HepG2 (cell line): ENCODE data around the gene PIGL. TPM values are rescaled to one million over a fixed set of nuclear protein-coding genes. Genes with fewer than 3 reads are reported as not detected.

Experiments
- CTCF ChIP-seq: sonication (generic); formaldehyde crosslinking; IDR thresholded peaks from 2 replicates; pipeline ENCODE4 v1.5.0; 2020; ENCODE audit warnings: mild to moderate bottlenecking, missing genetic modification reagents, moderate library complexity
- GMEB1 ChIP-seq: sonication (generic); formaldehyde crosslinking; IDR thresholded peaks from 2 replicates; pipeline ENCODE4 v1.5.1; 2020; ENCODE audit warnings: missing genetic modification reagents, mild to moderate bottlenecking, borderline replicate concordance
- HIVEP1 ChIP-seq: sonication (generic); formaldehyde crosslinking; IDR thresholded peaks from 2 replicates; pipeline ENCODE4 v1.4.0; 2020; ENCODE audit warnings: mild to moderate bottlenecking, missing genetic modification reagents
- KDM2A ChIP-seq: sonication (generic); formaldehyde crosslinking; IDR thresholded peaks from 2 replicates; pipeline ENCODE4 v1.4.0; 2020; ENCODE audit warnings: low read depth, missing genetic modification reagents, borderline replicate concordance
- NBN ChIP-seq: fragments of 450-650 bp; conservative IDR thresholded peaks from 2 replicates; pipeline ENCODE4 v1.6.1; 2017
- PITX1 ChIP-seq: sonication (generic); formaldehyde crosslinking; IDR thresholded peaks from 2 replicates; pipeline ENCODE4 v1.5.1; 2020; ENCODE audit warnings: mild to moderate bottlenecking, missing genetic modification reagents
- RERE ChIP-seq: IDR thresholded peaks from 2 replicates; pipeline ENCODE4 v1.6.1; 2016; ENCODE audit warnings: low read depth, missing genetic modification reagents, missing compliant biosample characterization
- WIZ ChIP-seq: sonication (generic); formaldehyde crosslinking; IDR thresholded peaks from 2 replicates; pipeline ENCODE4 v1.5.1; 2020; ENCODE audit warnings: mild to moderate bottlenecking, missing genetic modification reagents
- ZMAT3 ChIP-seq: sonication (generic); formaldehyde crosslinking; conservative IDR thresholded peaks from 2 replicates; pipeline ENCODE4 v1.7.0; 2021; ENCODE audit warnings: missing genetic modification reagents
- ZNF10 ChIP-seq: sonication (generic); formaldehyde crosslinking; IDR thresholded peaks from 2 replicates; pipeline ENCODE4 v1.4.0; 2020; ENCODE audit warnings: mild to moderate bottlenecking, low read depth, missing genetic modification reagents, borderline replicate concordance
- ZNF326 ChIP-seq: sonication (generic); formaldehyde crosslinking; IDR thresholded peaks from 2 replicates; pipeline ENCODE4 v1.4.0; 2020; ENCODE audit warnings: missing genetic modification reagents, borderline replicate concordance
- ZNF383 ChIP-seq: sonication (generic); formaldehyde crosslinking; IDR thresholded peaks from 2 replicates; pipeline ENCODE4 v1.4.0; 2020; ENCODE audit warnings: missing genetic modification reagents, mild to moderate bottlenecking, borderline replicate concordance
- ZNF780A ChIP-seq: sonication (generic); formaldehyde crosslinking; IDR thresholded peaks from 2 replicates; pipeline ENCODE4 v1.8.0; 2022; ENCODE audit warnings: mild to moderate bottlenecking, missing genetic modification reagents, moderate library complexity
- ZNF891 ChIP-seq: sonication (generic); formaldehyde crosslinking; IDR thresholded peaks from 2 replicates; pipeline ENCODE4 v1.5.0; 2020; ENCODE audit warnings: mild to moderate bottlenecking, missing genetic modification reagents
- ZSCAN29 ChIP-seq: sonication (generic); formaldehyde crosslinking; conservative IDR thresholded peaks from 2 replicates; pipeline ENCODE4 v1.4.0; 2020; ENCODE audit warnings: mild to moderate bottlenecking, missing genetic modification reagents
- polyA plus RNA-seq, 8 experiments: library from polyadenylated mRNA; depleted of rRNA in 3 of 8; stranded (reverse) in 7 of 8; unstranded in 1 of 8; fragments of >200 nt; fragmentation: Illumina TruSeq in 4 of 8; extraction: Trizol in 4 of 8; gene quantifications; 2 replicates each; pipeline versions ENCODE4 v1.2.1 to v1.2.3, GENCODE V29; 2011 to 2016; ENCODE audit warnings: low read depth in 4 of 8, missing spikeins in 1 of 8, mixed read lengths in 1 of 8; ENCODE audit not compliant: insufficient read depth in 1 of 8
- total RNA-seq, 5 experiments: library from RNA; depleted of rRNA; stranded (reverse); fragments of >200 nt; fragmentation: Illumina TruSeq; extraction: Trizol; gene quantifications; 2 replicates each; pipeline ENCODE4 v1.2.3, GENCODE V29; 2016; ENCODE audit warnings: low read depth in 1 of 5
- TF ChIP-seq, protein P1 (sequence below): sonication (generic); formaldehyde crosslinking; IDR thresholded peaks from 2 replicates; pipeline ENCODE4 v1.5.0; 2020; ENCODE audit warnings: mild to moderate bottlenecking, missing genetic modification reagents

PIGL gene
- total and polyA plus RNA-seq, 2 of the 13 experiments (the other 11 are each of a cell fraction or from before 2014, with no cell fraction given): 28.5 to 63.8 TPM

DNA sequence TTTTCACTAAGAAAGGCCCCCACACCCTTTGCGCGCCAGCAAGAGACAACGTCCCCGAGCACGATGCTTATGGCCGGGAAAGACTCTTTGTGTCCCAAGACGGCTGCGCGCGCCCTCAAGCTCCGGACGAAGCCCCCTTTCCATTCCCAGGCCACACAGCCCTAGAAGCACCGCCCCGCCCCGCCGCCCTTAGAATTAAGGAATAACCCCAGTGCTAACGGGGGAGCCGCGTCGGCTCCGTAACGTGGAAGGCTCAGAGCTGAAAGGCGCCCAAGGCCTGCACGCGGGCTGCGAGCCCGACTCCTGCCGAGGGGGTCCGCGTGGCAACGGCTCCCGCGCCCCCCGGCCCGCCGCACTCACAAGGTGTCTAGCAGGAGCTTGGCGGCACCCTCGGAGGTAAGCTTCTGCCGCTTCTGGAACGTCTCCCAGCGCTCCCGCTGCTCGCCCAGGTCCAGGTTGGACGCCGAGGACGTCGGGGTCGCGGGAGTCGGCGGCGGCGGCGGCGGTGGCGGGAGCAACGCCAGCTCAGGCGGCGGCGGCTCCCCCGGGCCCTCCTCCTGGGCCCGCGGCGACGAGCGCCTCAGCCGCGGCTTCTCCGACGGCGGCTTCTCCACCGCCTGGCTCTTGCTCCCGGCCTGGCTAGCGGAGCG, 135.8 kb downstream of the PIGL start (continued):
- TF ChIP-seq KDM2A (CRISPR knock-in tag) (peak; percentile 57; the same call in 1 of the 2 replicates), ZNF891 (CRISPR knock-in tag) (peak; percentile 85), GMEB1 (CRISPR knock-in tag) (0 out of 2 replicates have a peak, but pooled peaks have one; percentile 15), CTCF (CRISPR knock-in tag) (no peak), ZNF10 (CRISPR knock-in tag) (no peak), PITX1 (CRISPR knock-in tag) (no peak), ZSCAN29 (CRISPR knock-in tag) (0 out of 2 replicates have a peak, but pooled peaks have one; percentile 30), NBN (no peak), ZNF780A (CRISPR knock-in tag) (no peak), ZNF383 (CRISPR knock-in tag) (0 out of 2 replicates have a peak, but pooled peaks have one; percentile 29), RERE (CRISPR knock-in tag) (no peak), ZNF326 (CRISPR knock-in tag) (no peak), HIVEP1 (CRISPR knock-in tag) (peak; percentile 43; the same call in 1 of the 2 replicates), WIZ (0 out of 2 replicates have a peak, but pooled peaks have one; percentile 52), ZMAT3 (CRISPR knock-in tag) (peak; percentile 40; the same call in 1 of the 2 replicates)
- TF ChIP-seq, protein P1, sequence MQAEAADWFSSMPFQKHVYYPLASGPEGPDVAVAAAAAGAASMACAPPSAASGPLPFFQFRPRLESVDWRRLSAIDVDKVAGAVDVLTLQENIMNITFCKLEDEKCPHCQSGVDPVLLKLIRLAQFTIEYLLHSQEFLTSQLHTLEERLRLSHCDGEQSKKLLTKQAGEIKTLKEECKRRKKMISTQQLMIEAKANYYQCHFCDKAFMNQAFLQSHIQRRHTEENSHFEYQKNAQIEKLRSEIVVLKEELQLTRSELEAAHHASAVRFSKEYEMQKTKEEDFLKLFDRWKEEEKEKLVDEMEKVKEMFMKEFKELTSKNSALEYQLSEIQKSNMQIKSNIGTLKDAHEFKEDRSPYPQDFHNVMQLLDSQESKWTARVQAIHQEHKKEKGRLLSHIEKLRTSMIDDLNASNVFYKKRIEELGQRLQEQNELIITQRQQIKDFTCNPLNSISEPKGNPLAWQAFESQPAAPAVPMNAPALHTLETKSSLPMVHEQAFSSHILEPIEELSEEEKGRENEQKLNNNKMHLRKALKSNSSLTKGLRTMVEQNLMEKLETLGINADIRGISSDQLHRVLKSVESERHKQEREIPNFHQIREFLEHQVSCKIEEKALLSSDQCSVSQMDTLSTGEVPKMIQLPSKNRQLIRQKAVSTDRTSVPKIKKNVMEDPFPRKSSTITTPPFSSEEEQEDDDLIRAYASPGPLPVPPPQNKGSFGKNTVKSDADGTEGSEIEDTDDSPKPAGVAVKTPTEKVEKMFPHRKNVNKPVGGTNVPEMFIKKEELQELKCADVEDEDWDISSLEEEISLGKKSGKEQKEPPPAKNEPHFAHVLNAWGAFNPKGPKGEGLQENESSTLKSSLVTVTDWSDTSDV (CRISPR knock-in tag): 0 out of 2 replicates have a peak, but pooled peaks have one; percentile 71
